Activated CD4-positive, CD25-positive, alpha-beta regulatory T cell treated with anti-CD3 and anti-CD28 coated beads, Interleukin-2, amount 50 U/mL, for 72 hours (primary cell): ENCODE results near the gene BCAM.
"Not testable (repeated sequence)": the region's sequence is repeated elsewhere in the genome, so short reads cannot be mapped to it uniquely, and the experiment has no call there.

Source experiments
- DNase-seq: peaks from one replicate; pipeline ENCODE4 v3.0.0; 2021

The BCAM gene

DNA sequence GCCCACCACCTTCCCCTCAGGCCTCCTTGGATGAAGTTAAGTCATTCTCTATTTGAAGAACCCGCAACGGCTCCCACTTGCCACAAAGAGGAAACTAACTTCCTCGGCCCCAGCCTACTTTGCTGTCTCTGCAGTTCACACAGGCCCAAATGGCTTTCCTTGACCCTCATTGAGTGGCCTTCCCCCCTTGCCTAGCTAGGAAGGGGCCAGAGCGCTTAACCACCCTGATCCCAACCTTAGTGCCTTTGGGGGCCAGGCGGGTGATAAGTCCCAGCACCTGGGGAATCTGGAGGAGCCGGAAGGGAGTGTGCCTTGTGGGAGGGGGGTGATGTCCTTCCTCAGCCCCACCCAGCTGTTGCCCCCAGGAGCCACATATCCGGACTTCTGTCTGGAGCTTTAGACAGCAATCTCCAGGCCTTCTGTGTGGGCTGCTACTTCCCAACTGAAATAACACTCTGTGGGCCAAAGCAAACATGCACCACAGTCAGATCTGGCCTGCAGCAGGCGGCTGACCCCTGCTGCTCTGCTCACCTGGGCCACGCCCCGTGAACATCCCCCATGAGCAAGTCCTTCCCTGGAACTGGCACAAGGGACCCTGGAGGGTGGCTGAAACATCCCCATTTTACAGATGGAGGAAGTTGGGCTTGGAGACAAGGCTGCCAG, 47.6 kb downstream of the BCAM start:
- no peak for DNase-seq

DNA sequence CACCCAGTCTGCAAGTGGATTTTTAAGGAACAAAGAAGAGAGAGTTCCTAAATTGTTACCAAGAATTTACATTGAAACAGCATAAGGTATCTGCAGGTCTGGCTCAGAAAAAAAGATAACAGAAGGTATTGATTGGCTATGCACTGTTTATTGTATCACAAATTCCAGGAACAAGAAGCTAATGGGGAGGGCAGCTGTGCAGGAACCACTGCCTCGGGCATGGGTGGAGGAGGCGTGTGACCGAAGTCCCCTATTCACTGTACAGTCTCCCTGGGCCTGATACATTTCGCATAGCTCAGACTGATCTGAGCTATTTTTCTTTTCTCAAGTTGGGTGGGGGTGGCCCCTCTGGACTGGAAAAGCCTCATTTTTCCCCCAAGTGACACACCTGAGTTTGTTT, 48.9 kb downstream of the BCAM start:
- no peak for DNase-seq

DNA sequence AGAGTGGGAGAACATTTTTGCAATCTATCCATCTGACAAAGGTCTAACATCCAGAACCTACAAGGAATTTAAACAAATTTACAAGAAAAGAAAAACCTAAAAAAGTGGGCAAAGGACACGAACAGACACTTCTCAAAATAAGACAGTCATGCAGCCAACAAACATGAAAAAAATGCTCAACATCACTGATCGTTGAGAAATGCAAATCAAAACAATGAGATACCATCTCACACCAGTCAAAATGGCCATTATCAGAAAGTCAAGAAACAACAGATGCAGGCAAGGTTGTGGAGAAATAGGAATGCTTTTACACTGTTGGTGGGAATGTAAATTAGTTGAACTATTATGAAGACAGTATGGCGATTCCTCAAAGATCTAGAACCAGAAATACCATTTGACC, 52.7 kb downstream of the BCAM start:
- DNase-seq = not testable (repeated sequence)

DNA sequence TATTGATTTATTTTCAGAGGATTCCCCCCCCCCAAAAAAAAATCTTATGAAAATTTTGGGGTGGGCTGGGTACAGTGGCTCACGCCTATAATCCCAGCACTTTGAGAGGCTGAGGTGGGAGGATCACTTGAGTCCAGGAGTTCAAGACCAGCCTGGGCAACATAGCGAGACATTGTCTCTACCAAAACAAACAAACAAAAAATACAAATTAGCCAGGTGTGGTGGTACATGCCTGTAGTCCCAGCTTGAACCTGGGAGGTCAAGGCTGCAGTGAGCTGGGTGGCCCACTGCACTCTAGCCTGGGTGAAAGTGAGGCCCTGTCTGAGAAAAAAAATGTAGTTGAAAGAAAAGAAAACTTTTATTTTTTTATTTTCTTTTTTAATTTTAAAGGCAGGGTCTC, 55.1 kb downstream of the BCAM start:
- DNase-seq = no peak

- DNase-seq = no peak
Observed at GRCh38 chr19:44865196-44865767, 56.4 kb downstream of the BCAM start.

DNA sequence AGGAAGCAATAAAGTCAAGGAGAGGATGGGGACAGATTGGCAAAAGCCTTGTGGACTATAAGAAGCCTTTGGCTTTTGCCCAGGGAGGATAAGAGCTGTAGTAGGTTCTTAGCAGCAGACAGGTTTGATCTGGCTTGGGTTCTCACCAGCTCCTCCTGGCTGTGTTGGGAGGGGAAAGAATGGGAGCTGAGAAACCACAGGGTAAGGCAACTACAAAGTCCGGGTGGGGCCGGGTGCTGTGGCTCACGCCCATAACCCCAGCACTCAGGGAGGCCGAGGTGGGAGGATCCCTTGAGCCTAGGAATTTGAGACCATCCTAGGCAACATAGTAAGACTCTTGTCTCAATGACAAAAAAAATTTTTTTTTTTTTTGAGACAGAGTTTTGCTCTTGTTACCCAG, 57.8 kb downstream of the BCAM start:
- no peak for DNase-seq

GRCh38 chr19:44867578-44867977, 58.7 kb downstream of the BCAM start:
- DNase-seq = no peak

GRCh38 chr19:44869733-44870470, 61.0 kb downstream of the BCAM start:
- no peak for DNase-seq
